Activated T-helper 17 cell treated with anti-CD3 and anti-CD28 coated beads, Interleukin-2, amount 50 U/mL, for 72 hours (primary cell): ENCODE results near the gene PACS2. TPM values are rescaled to one million over a fixed set of nuclear protein-coding genes. Genes with fewer than 3 reads are reported as not detected.
"Not testable (repeated sequence)": the region's sequence is repeated elsewhere in the genome, so short reads cannot be mapped to it uniquely, and the experiment has no call there.

Source experiments
- ATAC-seq: fragments of 150-1000 bp; cut with Tn5 transposase; replicated peaks from 2 replicates; pipeline ENCODE4 v1.10.0; 2021; ENCODE audit warnings: mild to moderate bottlenecking, moderate library complexity
- H3K27ac Mint-ChIP-seq: one replicate; pipeline ENCODE4 v1.8.0; 2022; ENCODE audit warnings: mixed read lengths
- H3K27me3 Mint-ChIP-seq: one replicate; pipeline ENCODE4 v1.8.0; 2022; ENCODE audit warnings: mixed read lengths
- H3K36me3 Mint-ChIP-seq: one replicate; pipeline ENCODE4 v1.8.0; 2022; ENCODE audit warnings: low read depth, mild to moderate bottlenecking, mixed read lengths
- H3K4me1 Mint-ChIP-seq: one replicate; pipeline ENCODE4 v1.8.0; 2022; ENCODE audit warnings: mixed read lengths
- H3K4me3 Mint-ChIP-seq: one replicate; pipeline ENCODE4 v1.8.0; 2022; ENCODE audit warnings: mild to moderate bottlenecking, mixed read lengths
- H3K9me3 Mint-ChIP-seq: one replicate; pipeline ENCODE4 v1.8.0; 2022; ENCODE audit warnings: mixed read lengths
- total RNA-seq, 2 donors: library from RNA; stranded (reverse); gene quantifications; one replicate each; pipeline ENCODE4 v1.2.3, GENCODE V29; 2022

Gene PACS2
- total RNA-seq, 2 donors from 2014 or later = 26.4 to 30.0 TPM

DNA sequence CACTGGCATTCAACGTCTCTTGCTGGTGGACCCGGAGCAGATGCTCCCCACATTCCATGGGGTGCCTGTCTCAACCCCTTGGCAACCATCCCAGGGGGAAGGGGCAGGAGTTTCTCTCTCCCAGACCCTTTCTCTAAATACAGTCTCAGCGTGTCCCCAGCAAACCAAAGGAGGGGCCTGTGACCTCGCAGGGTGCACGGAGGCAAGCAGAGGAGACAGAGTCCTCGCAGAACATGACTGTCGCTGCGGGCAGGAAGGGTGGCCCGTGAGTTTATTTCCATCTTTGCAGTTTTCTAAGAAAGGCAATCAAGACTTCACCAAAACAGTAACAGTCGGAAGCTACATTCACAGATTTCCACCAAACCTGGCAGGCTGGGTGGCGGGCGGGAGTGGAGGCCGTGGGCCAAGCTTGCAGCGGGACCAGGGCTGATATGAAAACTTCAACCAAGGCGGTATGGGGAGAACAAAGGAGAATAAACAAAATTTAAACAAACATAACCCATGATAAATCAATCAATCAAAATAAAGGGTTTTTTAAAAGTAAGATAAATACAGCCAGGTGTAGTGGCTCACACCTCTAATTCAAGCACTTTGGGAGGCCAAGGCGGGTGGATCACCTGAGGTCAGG, 32.3 kb upstream of the PACS2 start:
- Mint-ChIP-seq H3K27me3 (no peaks in the 10 kb centered on the region), H3K4me3 (no peak overlapping the region), H3K9me3 (no peaks in the 10 kb centered on the region), H3K4me1 (peaks cover 25% of the 10 kb centered on the region), H3K27ac (peak overlapping the region; percentile 1), H3K36me3 (peaks cover 17% of the 10 kb centered on the region)
- ATAC-seq = no peak

DNA sequence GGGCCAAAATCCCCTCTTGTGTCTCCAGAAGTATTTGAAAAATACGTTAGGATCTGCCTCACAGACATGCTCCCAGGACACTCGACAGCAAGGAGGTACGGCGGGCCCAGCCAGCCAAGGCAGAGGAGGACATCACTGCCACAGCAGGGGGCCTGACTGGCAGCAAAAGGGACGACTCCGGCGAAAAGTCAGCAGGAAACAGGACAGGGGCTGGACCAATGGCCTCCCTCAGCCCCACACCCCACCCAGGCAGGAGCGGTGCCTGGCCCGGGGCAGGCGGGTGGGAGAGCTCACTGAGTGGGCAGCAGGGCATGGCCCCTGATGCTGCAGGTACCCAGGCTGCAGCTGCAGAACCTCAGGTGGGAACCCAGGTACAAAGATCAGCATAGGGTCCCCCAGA, 31.5 kb upstream of the PACS2 start:
- Mint-ChIP-seq H3K27ac (no peak overlapping the region), H3K27me3 (no peaks in the 10 kb centered on the region), H3K4me3 (no peak overlapping the region), H3K4me1 (peaks cover 25% of the 10 kb centered on the region), H3K9me3 (no peaks in the 10 kb centered on the region), H3K36me3 (peaks cover 17% of the 10 kb centered on the region)
- ATAC-seq = no peak

DNA sequence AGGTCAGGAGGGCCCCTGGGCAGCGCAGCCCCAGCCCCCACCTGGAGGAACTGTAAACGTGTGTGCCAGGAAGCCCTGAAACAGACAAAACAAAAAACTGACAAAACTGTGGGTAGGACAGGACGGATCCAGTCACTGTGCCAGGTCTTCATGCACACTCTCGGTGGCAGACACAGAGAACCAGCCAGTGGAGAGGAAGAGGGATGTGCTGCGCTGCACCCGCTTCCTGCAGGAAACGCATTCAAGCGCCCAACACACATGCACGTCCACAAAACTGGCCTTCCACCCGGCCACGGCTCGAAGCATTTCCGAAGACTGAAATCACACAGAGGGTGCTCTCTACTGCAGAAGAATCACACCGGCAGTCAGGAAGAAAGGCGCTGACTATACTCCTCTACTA, 30.6 kb upstream of the PACS2 start:
- H3K27me3 Mint-ChIP-seq = no peaks in the 10 kb centered on the region
- H3K4me3 Mint-ChIP-seq = peak overlapping the region; percentile 16
- H3K9me3 Mint-ChIP-seq = no peaks in the 10 kb centered on the region
- H3K27ac Mint-ChIP-seq = peak overlapping the region; percentile 59
- peaks cover 25% of the 10 kb centered on the region for H3K4me1 Mint-ChIP-seq
- peaks cover 17% of the 10 kb centered on the region for H3K36me3 Mint-ChIP-seq
- ATAC-seq = peak; percentile 40

DNA sequence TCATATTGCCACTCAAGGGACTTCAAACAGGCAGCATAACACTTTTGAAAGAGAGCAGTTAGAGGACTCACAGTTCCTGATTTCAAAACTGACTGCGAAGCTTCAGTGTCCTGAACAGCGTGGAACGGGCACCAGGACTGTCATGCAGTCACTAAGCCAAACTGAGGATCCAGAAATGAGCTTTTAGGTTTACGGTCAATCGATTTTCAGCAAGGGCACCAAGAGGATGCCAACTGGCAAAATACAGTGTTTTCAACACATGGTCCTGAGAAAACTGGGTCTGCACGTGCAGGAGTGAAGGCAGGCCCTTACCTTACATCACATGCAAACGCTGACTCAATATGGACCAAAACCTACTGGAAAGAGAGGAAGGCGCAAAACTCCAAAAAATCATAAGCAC, 29.4 kb upstream of the PACS2 start:
- peak overlapping the region; percentile 17 for H3K27ac Mint-ChIP-seq
- no peak overlapping the region for H3K4me3 Mint-ChIP-seq
- H3K4me1 Mint-ChIP-seq = peaks cover 25% of the 10 kb centered on the region
- H3K9me3 Mint-ChIP-seq = no peaks in the 10 kb centered on the region
- no peak for ATAC-seq
- no peaks in the 10 kb centered on the region for H3K27me3 Mint-ChIP-seq
- peaks cover 17% of the 10 kb centered on the region for H3K36me3 Mint-ChIP-seq

DNA sequence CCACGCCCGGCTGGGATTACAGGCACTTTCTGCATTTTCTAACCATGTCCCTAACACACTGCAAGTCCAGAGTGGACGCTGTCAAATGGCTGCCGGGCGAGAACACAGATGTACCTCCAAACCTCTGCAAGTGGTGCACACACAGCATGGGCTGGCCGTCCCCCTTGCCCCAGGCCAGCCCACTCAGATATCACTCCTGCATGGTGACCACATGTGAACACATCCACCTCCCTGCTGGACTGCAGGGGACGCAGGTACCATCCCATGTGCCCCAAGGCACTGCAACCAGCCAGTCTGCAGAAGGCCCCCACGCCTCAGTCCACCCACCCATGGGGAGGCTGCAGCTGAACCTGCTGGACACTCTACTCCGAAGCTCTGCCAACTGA, 27.8 kb upstream of the PACS2 start:
- Mint-ChIP-seq H3K9me3 (no peaks in the 10 kb centered on the region), H3K27me3 (no peaks in the 10 kb centered on the region), H3K4me1 (peaks cover 28% of the 10 kb centered on the region), H3K27ac (no peak overlapping the region), H3K36me3 (peaks cover 17% of the 10 kb centered on the region), H3K4me3 (no peak overlapping the region)
- no peak for ATAC-seq

DNA sequence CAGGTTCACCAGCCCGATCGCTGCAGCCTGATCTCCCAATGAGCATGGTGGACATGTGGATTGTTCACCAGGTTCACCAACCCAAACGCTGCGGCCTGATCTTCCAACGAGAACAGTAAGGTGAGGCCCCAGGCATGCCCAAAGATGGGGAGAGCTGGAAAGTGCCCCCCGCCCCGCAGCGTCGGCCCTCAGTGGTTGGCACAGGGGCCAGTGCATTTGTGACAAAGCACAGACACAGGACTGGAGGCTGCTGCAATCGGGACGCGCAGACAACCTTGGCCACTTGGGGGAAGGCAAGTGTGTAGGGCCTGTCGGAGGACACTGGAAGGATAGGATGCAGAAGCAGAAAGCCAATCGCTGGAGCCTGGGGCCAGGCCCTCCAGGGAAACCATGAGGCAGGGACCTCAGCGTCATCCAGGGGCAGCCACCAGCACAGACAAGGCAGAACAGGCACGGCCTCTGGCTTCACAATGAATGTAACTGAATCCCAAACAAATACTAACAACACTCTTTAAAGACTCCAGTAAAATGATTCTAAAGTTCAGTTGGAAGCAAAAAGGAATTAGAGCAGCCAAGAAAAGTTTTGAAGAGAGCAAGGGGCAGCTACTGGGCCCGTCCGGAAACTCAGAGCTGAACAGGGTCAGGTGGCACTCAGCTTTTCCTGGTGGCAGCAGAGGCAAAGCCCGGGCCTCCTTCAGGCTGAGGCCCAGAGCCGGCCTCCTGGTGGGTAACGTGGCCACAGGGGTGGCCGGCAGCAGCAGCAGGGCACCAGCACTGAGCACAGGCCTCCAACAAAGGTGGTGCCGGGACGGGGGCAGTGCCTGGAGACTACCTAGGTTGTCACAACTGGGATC, 27.1 kb upstream of the PACS2 start:
- Mint-ChIP-seq H3K4me1 (peaks cover 21% of the 10 kb centered on the region), H3K27me3 (no peaks in the 10 kb centered on the region), H3K9me3 (no peaks in the 10 kb centered on the region), H3K36me3 (peaks cover 17% of the 10 kb centered on the region), H3K4me3 (no peak overlapping the region), H3K27ac (peak overlapping the region; percentile 46)
- ATAC-seq = no peak

DNA sequence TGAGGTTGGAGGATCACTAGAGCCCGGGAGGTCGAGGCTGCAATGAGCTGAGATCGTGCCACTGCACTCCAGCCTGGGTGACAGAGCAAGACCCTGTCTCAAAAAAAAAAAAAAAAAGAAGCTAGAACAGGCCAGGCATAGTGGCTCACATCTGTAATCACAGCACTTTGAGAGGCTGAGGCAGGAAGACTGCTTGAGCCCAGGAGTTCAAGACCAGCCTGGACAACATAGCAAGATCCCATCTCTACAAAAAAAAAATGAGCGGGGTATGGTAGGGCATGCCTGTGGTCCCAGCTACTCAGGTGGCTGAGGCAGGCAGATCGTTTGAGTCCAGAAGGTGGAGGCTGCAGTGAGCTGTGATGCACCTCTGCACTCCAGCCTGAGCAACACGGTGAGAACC, 25.6 kb upstream of the PACS2 start:
- not testable (repeated sequence) for H3K27me3 Mint-ChIP-seq, H3K9me3 Mint-ChIP-seq, H3K27ac Mint-ChIP-seq, H3K4me3 Mint-ChIP-seq, ATAC-seq
- peaks cover 15% of the 10 kb centered on the region for H3K4me1 Mint-ChIP-seq
- H3K36me3 Mint-ChIP-seq = peaks cover 17% of the 10 kb centered on the region

DNA sequence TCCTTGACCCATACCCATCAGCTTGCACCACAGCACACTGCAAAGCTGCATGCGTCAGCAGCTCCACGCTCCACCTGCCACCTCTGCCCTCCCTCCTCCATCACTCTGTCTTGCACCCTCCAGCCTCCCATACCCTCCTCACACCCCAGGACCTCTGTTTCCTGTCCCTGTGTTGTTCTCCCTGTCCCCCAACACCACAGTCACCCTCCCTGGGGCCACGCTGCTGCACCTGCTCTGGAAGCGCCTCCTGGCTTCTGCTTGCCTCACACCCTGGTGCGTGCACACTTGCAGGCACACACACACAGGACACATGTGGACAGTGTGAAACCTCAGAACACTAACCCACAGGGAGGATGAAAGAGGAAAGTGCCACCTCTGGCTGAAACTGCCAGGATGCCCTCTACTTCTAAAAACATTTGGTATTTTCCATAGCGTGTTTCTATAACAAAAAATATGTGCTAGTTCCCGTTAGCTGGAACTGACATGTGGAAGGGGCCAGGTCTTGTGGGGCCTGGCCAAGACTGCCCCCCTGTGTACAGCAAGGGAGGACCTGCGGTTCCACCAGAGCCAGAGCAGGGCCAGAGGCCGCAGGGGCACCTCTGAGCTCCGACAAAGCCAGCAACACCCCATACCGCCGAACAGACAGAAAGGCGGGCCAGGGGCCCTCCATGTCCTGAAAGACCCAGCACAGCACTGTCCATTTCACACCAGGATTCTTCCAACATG, 23.8 kb upstream of the PACS2 start:
- peak overlapping the region; percentile 64 for H3K27ac Mint-ChIP-seq
- H3K9me3 Mint-ChIP-seq = no peaks in the 10 kb centered on the region
- peaks cover 7% of the 10 kb centered on the region for H3K36me3 Mint-ChIP-seq
- ATAC-seq = no peak
- peaks cover 17% of the 10 kb centered on the region for H3K4me1 Mint-ChIP-seq
- no peaks in the 10 kb centered on the region for H3K27me3 Mint-ChIP-seq
- no peak overlapping the region for H3K4me3 Mint-ChIP-seq

DNA sequence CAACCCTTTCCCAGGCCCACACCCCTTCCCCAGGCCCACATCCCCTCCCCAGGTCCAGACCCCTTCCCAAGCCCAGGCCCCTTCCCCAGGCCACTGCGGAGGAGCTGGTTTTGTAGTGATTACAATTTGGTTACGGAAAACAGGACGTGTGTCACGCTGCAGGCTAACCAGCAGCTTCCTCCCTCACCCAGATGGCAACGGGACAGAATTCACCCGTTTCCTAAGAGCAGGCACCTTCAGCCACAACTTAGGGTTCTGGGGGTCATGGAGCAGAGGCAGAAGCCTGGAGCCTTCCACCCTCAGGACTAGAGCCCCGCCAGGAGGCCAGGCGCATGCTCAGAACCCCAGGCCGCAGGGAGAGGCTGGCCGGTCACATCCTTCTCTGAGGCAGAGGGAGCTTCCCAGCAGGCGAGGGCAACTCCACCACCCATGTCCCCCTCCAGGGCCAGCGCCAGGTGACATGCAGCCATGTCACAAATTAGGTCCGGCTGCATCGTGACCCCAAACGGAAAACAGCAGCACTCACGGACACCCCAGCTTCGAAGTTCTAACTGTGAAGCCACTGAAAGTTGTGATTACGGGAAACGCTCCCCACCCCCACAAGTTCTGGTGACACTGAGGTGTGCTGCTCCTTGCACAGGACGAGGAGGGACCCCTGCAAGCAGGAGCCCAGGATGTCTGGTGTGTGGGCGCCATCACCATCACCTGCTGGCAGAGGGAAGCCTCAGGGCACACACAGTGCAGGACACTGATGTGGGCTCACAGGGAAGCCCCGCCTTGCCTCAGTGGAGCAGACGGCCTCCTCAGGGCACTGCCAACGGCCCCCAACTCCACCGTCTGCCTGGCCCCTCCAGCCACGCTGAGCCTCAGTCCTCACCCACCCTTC, 21.5 kb upstream of the PACS2 start:
- no peaks in the 10 kb centered on the region for H3K9me3 Mint-ChIP-seq
- H3K27me3 Mint-ChIP-seq = no peaks in the 10 kb centered on the region
- H3K4me1 Mint-ChIP-seq = peaks cover 16% of the 10 kb centered on the region
- ATAC-seq = peak; percentile 66
- H3K36me3 Mint-ChIP-seq = peaks cover 5% of the 10 kb centered on the region
- H3K4me3 Mint-ChIP-seq = peak overlapping the region; percentile 70
- H3K27ac Mint-ChIP-seq = peak overlapping the region; percentile 77

DNA sequence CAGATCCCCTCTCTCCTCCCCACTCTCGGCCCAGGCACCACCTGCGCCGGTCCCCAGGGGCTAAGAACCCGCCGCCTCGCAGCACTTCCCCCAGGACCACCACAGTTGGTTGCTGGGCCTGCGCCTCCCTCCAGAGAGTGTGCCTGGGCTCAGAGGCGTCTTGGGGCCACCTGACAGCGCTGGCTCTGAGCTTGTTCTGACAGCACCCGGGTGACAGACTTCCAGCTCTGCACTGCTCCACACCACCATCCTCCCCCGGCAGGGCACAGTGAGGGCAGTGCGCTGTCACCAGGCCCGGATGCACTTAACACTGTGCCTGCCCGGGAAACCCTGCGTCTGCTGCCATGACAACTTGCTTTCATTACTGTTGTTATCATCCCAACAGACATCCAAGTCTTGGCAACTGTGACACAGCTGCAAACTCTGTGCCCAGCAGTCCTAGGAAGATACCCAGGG, 20.4 kb upstream of the PACS2 start:
- Mint-ChIP-seq H3K4me3 (peak overlapping the region; percentile 70), H3K9me3 (no peaks in the 10 kb centered on the region), H3K36me3 (peaks cover 5% of the 10 kb centered on the region), H3K27ac (peak overlapping the region; percentile 93), H3K27me3 (no peaks in the 10 kb centered on the region), H3K4me1 (peaks cover 17% of the 10 kb centered on the region)
- ATAC-seq = peak; percentile 88

DNA sequence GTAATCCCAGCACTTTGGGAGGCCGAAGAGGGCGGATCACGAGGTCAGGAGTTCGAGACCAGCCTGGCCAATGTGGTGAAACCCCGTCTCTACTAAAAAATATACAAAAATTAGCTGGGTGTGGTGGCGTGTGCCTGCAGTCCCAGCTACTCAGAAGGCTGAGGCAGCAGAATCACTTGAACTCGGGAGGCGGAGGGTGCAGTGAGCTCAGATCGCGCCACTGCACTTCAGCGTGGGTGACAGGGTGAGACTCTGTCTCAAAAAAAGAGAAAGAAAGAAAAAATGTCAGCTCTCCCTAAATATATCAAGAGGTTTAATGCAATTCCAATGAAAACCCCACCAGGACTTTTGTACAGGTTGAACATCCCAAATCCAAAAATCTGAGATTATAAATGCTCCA, 17.2 kb upstream of the PACS2 start:
- not testable (repeated sequence) for H3K36me3 Mint-ChIP-seq, ATAC-seq, H3K27me3 Mint-ChIP-seq, H3K9me3 Mint-ChIP-seq, H3K4me3 Mint-ChIP-seq, H3K27ac Mint-ChIP-seq
- peaks cover 18% of the 10 kb centered on the region for H3K4me1 Mint-ChIP-seq

DNA sequence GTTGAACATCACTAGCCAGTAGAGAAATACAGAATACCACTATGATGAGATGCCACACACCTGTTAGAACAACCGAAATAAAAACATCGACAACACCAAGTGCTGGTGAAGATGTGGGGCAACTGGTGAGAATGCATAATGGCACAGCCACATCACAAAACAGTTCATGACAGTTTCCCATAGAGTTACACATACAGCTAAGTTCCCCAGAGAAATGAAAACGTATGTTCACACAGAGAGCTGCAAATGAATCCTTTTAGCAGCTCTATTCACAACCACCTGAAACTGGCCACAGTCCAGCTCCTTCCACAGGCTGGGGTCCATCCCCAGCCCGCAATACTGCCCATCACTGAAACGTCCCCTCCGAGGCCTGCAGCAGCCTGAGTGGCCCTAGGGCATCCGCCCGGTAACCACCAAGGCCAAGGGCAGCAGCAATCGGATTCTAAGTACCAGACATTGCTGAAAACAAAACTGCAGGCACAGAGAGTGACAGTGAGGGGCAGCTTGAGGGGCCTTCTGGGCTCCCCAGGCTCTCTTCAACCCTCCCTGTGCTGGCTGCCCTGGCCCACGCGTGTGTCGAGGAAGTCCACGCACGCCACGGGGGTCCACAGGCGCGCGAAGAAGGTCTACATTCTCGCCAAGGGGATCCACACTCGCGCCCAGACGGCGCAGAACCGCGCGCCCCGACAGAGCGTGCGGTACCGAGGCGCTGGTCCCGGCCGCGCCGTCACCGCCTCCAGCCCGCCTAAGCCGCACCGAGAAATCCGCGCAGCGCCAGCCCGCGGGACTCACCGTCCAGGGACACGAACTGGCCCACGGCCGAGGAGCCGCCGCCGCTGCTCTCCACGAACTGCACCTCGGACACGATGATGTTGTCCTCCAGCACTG, 14.7 kb upstream of the PACS2 start:
- H3K4me3 Mint-ChIP-seq = peak overlapping the region; percentile 92
- H3K9me3 Mint-ChIP-seq = no peaks in the 10 kb centered on the region
- peak; percentile 8 for ATAC-seq
- peaks cover 9% of the 10 kb centered on the region for H3K4me1 Mint-ChIP-seq
- no peaks in the 10 kb centered on the region for H3K36me3 Mint-ChIP-seq
- H3K27ac Mint-ChIP-seq = peak overlapping the region; percentile 87
- H3K27me3 Mint-ChIP-seq = no peaks in the 10 kb centered on the region

DNA sequence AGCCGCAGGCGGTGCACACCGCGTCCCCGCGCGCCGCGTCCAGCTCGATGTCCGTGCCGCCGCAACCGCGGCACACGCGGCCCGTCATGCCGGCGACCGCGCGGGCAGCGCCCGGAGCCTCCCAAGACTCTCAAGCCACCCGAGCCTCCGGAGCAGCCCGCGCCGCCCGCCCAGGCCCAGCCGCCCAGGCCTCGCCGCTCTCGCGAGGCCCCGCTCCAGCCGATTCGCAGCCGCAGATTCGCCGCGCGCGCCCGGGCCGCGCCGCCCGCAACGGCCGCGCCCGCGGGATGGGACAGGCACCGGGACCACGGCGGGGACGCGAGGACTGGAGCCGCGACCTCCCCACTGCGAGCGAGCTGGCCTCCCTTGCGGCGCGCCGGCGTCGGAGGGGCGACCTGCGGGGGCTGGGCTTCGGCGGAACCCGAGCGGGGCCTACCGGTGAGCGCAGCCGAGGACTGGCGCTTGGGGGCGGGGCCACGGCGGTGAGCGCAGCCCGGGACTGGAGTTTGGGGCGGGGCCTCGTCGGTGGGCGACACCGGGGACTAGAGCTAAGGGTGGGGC, 13.9 kb upstream of the PACS2 start, which contains the start of gene BRF1:
Gene BRF1 (minus strand): TSS at position 460 of the 561 bp plus-strand sequence. CDS start 372 bp downstream, at position 88.
- no peaks in the 10 kb centered on the region for H3K36me3 Mint-ChIP-seq
- ATAC-seq = peak; percentile 92
- H3K4me3 Mint-ChIP-seq = peak within 1 kb of the TSS; percentile 92
- no peaks in the 10 kb centered on the region for H3K27me3 Mint-ChIP-seq
- H3K27ac Mint-ChIP-seq = peak within 1 kb of the TSS; percentile 87
- H3K4me1 Mint-ChIP-seq = peaks cover 7% of the 10 kb centered on the region
- H3K9me3 Mint-ChIP-seq = no peaks in the 10 kb centered on the region
